HepG2 (cell line): Measurements from ENCODE around the gene SETD7. TPM values are rescaled to one million over a fixed set of nuclear protein-coding genes. Genes with fewer than 3 reads are reported as not detected.

Experiments
- EZH2 ChIP-seq: conservative IDR thresholded peaks from 2 replicates; pipeline ENCODE4 v1.6.1; 2012; ENCODE audit warnings: mild to moderate bottlenecking, low read depth, low read length, moderate library complexity
- GFI1 ChIP-seq: sonication (generic); formaldehyde crosslinking; IDR thresholded peaks from 2 replicates; pipeline ENCODE4 v1.5.0; 2020; ENCODE audit warnings: missing genetic modification reagents, mild to moderate bottlenecking, borderline replicate concordance
- PHF5A ChIP-seq: IDR thresholded peaks from one replicate; pipeline ENCODE4 v1.6.1; 2018; ENCODE audit warnings: low read depth, missing genetic modification reagents; ENCODE audit not compliant: unreplicated experiment
- ZNF329 ChIP-seq: sonication (generic); formaldehyde crosslinking; IDR thresholded peaks from 2 replicates; pipeline ENCODE4 v1.9.0; 2021; ENCODE audit warnings: low read depth, mild to moderate bottlenecking, missing genetic modification reagents
- ZNF430 ChIP-seq: sonication (generic); formaldehyde crosslinking; IDR thresholded peaks from 2 replicates; pipeline ENCODE4 v1.9.0; 2021; ENCODE audit warnings: mild to moderate bottlenecking, missing genetic modification reagents
- ZNF577 ChIP-seq: sonication (generic); formaldehyde crosslinking; IDR thresholded peaks from 2 replicates; pipeline ENCODE4 v1.4.0; 2020; ENCODE audit warnings: mild to moderate bottlenecking, low read depth, missing genetic modification reagents, borderline replicate concordance
- ZNF850 ChIP-seq: sonication (generic); formaldehyde crosslinking; conservative IDR thresholded peaks from 2 replicates; pipeline ENCODE4 v1.9.0; 2021; ENCODE audit warnings: mild to moderate bottlenecking, missing genetic modification reagents
- polyA plus RNA-seq, 8 experiments: library from polyadenylated mRNA; depleted of rRNA in 3 of 8; stranded (reverse) in 7 of 8; unstranded in 1 of 8; fragments of >200 nt; fragmentation: Illumina TruSeq in 4 of 8; extraction: Trizol in 4 of 8; gene quantifications; 2 replicates each; pipeline versions ENCODE4 v1.2.1 to v1.2.3, GENCODE V29; 2011 to 2016; ENCODE audit warnings: low read depth in 4 of 8, missing spikeins in 1 of 8, mixed read lengths in 1 of 8; ENCODE audit not compliant: insufficient read depth in 1 of 8
- total RNA-seq, 5 experiments: library from RNA; depleted of rRNA; stranded (reverse); fragments of >200 nt; fragmentation: Illumina TruSeq; extraction: Trizol; gene quantifications; 2 replicates each; pipeline ENCODE4 v1.2.3, GENCODE V29; 2016; ENCODE audit warnings: low read depth in 1 of 5
- TF ChIP-seq, protein P1 (sequence below): sonication (generic); formaldehyde crosslinking; IDR thresholded peaks from 2 replicates; pipeline ENCODE4 v1.5.0; 2020; ENCODE audit warnings: mild to moderate bottlenecking, missing genetic modification reagents
- TF ChIP-seq, protein P2 (sequence below): sonication (generic); formaldehyde crosslinking; IDR thresholded peaks from 2 replicates; pipeline ENCODE4 v1.4.0; 2020; ENCODE audit warnings: missing genetic modification reagents
- TF ChIP-seq, protein P3 (sequence below): sonication (generic); formaldehyde crosslinking; IDR thresholded peaks from 2 replicates; pipeline ENCODE4 v1.5.0; 2020; ENCODE audit warnings: mild to moderate bottlenecking, missing genetic modification reagents, borderline replicate concordance

Gene SETD7
- total and polyA plus RNA-seq, 2 of the 13 experiments (the other 11 are each of a cell fraction or from before 2014, with no cell fraction given), result 0.08 to 0.22 TPM

DNA sequence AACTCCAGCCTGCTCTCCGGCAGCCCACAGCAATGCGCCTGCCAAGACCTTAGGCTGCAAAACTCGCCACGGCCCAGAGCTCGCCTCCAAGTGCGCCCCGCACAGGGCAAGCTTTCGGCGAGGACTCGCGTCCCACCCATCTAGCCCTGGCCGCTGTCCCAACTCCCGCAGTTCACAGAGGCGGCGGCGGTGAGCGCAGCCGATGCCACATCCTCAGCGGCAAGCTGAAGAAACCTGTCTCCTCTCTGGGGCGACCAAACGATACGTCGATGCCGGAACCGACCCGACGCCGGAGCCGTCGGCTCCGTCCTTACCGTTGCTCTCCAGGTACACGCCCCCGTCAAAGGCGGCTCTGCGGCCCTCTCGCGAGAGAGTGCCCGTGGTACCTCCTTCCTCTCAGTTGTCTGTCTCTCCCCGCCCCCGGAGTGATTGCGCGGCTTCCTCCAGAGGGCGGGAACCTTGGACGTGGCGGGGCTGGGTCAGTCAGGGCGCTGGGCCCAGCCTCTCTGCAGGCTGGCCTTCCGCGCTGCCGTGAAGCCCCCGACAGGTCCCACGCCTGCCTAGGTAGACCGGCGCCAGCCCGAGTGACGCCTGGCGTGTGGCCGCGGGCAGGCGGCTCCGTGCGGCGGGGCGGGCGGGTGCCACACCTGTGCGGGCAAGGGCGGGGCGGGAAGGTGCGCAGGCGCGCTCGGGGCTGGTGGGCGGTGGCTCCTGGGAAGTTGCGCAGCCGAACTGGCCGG is 102.5 kb downstream of the SETD7 start (continued):
- TF ChIP-seq, protein P1, sequence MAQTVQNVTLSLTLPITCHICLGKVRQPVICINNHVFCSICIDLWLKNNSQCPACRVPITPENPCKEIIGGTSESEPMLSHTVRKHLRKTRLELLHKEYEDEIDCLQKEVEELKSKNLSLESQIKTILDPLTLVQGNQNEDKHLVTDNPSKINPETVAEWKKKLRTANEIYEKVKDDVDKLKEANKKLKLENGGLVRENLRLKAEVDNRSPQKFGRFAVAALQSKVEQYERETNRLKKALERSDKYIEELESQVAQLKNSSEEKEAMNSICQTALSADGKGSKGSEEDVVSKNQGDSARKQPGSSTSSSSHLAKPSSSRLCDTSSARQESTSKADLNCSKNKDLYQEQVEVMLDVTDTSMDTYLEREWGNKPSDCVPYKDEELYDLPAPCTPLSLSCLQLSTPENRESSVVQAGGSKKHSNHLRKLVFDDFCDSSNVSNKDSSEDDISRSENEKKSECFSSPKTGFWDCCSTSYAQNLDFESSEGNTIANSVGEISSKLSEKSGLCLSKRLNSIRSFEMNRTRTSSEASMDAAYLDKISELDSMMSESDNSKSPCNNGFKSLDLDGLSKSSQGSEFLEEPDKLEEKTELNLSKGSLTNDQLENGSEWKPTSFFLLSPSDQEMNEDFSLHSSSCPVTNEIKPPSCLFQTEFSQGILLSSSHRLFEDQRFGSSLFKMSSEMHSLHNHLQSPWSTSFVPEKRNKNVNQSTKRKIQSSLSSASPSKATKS, result no peak
- TF ChIP-seq PHF5A, result peak; percentile 90
- no peak for TF ChIP-seq EZH2
- TF ChIP-seq ZNF577 (CRISPR knock-in tag), result 0 out of 2 replicates have a peak, but pooled peaks have one; percentile 31
- TF ChIP-seq, protein P2, sequence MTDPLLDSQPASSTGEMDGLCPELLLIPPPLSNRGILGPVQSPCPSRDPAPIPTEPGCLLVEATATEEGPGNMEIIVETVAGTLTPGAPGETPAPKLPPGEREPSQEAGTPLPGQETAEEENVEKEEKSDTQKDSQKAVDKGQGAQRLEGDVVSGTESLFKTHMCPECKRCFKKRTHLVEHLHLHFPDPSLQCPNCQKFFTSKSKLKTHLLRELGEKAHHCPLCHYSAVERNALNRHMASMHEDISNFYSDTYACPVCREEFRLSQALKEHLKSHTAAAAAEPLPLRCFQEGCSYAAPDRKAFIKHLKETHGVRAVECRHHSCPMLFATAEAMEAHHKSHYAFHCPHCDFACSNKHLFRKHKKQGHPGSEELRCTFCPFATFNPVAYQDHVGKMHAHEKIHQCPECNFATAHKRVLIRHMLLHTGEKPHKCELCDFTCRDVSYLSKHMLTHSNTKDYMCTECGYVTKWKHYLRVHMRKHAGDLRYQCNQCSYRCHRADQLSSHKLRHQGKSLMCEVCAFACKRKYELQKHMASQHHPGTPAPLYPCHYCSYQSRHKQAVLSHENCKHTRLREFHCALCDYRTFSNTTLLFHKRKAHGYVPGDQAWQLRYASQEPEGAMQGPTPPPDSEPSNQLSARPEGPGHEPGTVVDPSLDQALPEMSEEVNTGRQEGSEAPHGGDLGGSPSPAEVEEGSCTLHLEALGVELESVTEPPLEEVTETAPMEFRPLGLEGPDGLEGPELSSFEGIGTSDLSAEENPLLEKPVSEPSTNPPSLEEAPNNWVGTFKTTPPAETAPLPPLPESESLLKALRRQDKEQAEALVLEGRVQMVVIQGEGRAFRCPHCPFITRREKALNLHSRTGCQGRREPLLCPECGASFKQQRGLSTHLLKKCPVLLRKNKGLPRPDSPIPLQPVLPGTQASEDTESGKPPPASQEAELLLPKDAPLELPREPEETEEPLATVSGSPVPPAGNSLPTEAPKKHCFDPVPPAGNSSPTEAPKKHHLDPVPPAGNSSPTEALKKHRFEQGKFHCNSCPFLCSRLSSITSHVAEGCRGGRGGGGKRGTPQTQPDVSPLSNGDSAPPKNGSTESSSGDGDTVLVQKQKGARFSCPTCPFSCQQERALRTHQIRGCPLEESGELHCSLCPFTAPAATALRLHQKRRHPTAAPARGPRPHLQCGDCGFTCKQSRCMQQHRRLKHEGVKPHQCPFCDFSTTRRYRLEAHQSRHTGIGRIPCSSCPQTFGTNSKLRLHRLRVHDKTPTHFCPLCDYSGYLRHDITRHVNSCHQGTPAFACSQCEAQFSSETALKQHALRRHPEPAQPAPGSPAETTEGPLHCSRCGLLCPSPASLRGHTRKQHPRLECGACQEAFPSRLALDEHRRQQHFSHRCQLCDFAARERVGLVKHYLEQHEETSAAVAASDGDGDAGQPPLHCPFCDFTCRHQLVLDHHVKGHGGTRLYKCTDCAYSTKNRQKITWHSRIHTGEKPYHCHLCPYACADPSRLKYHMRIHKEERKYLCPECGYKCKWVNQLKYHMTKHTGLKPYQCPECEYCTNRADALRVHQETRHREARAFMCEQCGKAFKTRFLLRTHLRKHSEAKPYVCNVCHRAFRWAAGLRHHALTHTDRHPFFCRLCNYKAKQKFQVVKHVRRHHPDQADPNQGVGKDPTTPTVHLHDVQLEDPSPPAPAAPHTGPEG (CRISPR knock-in tag), result peak; percentile 15; the same call in 1 of the 2 replicates
- TF ChIP-seq ZNF430, result peak; percentile 88
- TF ChIP-seq ZNF329 (CRISPR knock-in tag), result peak; percentile 25; the same call in 1 of the 2 replicates
- TF ChIP-seq, protein P3, sequence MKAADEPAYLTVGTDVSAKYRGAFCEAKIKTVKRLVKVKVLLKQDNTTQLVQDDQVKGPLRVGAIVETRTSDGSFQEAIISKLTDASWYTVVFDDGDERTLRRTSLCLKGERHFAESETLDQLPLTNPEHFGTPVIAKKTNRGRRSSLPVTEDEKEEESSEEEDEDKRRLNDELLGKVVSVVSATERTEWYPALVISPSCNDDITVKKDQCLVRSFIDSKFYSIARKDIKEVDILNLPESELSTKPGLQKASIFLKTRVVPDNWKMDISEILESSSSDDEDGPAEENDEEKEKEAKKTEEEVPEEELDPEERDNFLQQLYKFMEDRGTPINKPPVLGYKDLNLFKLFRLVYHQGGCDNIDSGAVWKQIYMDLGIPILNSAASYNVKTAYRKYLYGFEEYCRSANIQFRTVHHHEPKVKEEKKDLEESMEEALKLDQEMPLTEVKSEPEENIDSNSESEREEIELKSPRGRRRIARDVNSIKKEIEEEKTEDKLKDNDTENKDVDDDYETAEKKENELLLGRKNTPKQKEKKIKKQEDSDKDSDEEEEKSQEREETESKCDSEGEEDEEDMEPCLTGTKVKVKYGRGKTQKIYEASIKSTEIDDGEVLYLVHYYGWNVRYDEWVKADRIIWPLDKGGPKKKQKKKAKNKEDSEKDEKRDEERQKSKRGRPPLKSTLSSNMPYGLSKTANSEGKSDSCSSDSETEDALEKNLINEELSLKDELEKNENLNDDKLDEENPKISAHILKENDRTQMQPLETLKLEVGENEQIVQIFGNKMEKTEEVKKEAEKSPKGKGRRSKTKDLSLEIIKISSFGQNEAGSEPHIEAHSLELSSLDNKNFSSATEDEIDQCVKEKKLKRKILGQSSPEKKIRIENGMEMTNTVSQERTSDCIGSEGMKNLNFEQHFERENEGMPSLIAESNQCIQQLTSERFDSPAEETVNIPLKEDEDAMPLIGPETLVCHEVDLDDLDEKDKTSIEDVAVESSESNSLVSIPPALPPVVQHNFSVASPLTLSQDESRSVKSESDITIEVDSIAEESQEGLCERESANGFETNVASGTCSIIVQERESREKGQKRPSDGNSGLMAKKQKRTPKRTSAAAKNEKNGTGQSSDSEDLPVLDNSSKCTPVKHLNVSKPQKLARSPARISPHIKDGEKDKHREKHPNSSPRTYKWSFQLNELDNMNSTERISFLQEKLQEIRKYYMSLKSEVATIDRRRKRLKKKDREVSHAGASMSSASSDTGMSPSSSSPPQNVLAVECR (CRISPR knock-in tag), result peak; percentile 88
- no peak for TF ChIP-seq ZNF850 (CRISPR knock-in tag)
- TF ChIP-seq GFI1, result peak; percentile 29; the same call in 1 of the 2 replicates
